Hindlimb muscle (tissue), 1 donor: Measurements from ENCODE around the gene ACER2. TPM values are rescaled to one million over a fixed set of nuclear protein-coding genes. Genes with fewer than 3 reads are reported as not detected.

ENCODE experiments used
- DNase-seq: peaks from one replicate; pipeline ENCODE4 v3.0.0-alpha.2; 2013
- polyA plus RNA-seq: library from polyadenylated mRNA; unstranded; fragments of 120-200 nt; gene quantifications from one replicate; pipeline ENCODE4 v1.2.1, GENCODE V29; 2013; ENCODE audit not compliant: insufficient read length

The ACER2 gene
- polyA plus RNA-seq, 1 donor = 1.2 TPM

- DNase-seq = peak; percentile 84
Measured at GRCh38 chr9:19456996-19457692, 48.3 kb downstream of the ACER2 start.

- DNase-seq = no peak
Measured at GRCh38 chr9:19457693-19458009, 48.8 kb downstream of the ACER2 start.

GRCh38 chr9:19460243-19460642, 51.4 kb downstream of the ACER2 start:
- DNase-seq = peak; percentile 33

GRCh38 chr9:19461135-19461534, 52.3 kb downstream of the ACER2 start:
- DNase-seq = no peak

- DNase-seq = no peak
Measured at GRCh38 chr9:19464061-19464763, 55.4 kb downstream of the ACER2 start.

- DNase-seq = peak; percentile 55
Measured at GRCh38 chr9:19464764-19465585, 56.2 kb downstream of the ACER2 start.

- no peak for DNase-seq
Measured at GRCh38 chr9:19465586-19466279, 56.9 kb downstream of the ACER2 start.

GRCh38 chr9:19466280-19466639, 57.5 kb downstream of the ACER2 start:
- no peak for DNase-seq

- no peak for DNase-seq
Measured at GRCh38 chr9:19469271-19469670, 60.5 kb downstream of the ACER2 start.

- DNase-seq = no peak
Measured at GRCh38 chr9:19470567-19470966, 61.8 kb downstream of the ACER2 start.

GRCh38 chr9:19470981-19471650, 62.3 kb downstream of the ACER2 start:
- DNase-seq = no peak

- peak; percentile 37 for DNase-seq
Measured at GRCh38 chr9:19471737-19472648, 63.2 kb downstream of the ACER2 start.

- DNase-seq = no peak
Measured at GRCh38 chr9:19473605-19474004, 64.8 kb downstream of the ACER2 start.

GRCh38 chr9:19479874-19480273, 71.1 kb downstream of the ACER2 start:
- DNase-seq = no peak

GRCh38 chr9:19480345-19480744, 71.5 kb downstream of the ACER2 start:
- DNase-seq = no peak

- peak; percentile 9 for DNase-seq
Measured at GRCh38 chr9:19481121-19481870, 72.5 kb downstream of the ACER2 start.

GRCh38 chr9:19481971-19482404, 73.2 kb downstream of the ACER2 start:
- DNase-seq = no peak

GRCh38 chr9:19484699-19485098, 75.9 kb downstream of the ACER2 start:
- DNase-seq = no peak

GRCh38 chr9:19485193-19485592, 76.4 kb downstream of the ACER2 start:
- DNase-seq = no peak

- DNase-seq = no peak
Measured at GRCh38 chr9:19486803-19487202, 78.0 kb downstream of the ACER2 start.
